HG02610 (cell line): Measurements from ENCODE around the gene EEF1A2.

Source experiments
- ATAC-seq: cut with Tn5 transposase; IDR thresholded peaks from one replicate; pipeline ENCODE4 v1.9.1; 2021; ENCODE audit warnings: mild to moderate bottlenecking, moderate library complexity; ENCODE audit not compliant: unreplicated experiment

EEF1A2 gene

DNA sequence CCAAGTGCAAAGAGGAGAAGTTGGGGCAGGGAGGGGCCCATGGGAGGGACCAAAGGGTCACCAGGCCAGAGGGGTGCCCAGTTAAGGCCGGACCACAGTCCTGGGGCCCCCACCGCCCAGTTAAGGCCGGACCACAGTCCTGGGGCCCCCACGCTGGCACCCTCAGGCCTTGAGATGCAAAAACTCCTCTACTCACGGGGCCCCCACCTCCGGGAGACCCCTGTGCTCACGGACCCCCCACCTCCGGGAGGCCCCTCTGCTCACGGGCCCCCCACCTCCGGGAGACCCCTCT, 43.4 kb downstream of the EEF1A2 start:
- ATAC-seq = no peak

GRCh38 chr20:63454731-63455567, 43.9 kb downstream of the EEF1A2 start:
- ATAC-seq = no peak

DNA sequence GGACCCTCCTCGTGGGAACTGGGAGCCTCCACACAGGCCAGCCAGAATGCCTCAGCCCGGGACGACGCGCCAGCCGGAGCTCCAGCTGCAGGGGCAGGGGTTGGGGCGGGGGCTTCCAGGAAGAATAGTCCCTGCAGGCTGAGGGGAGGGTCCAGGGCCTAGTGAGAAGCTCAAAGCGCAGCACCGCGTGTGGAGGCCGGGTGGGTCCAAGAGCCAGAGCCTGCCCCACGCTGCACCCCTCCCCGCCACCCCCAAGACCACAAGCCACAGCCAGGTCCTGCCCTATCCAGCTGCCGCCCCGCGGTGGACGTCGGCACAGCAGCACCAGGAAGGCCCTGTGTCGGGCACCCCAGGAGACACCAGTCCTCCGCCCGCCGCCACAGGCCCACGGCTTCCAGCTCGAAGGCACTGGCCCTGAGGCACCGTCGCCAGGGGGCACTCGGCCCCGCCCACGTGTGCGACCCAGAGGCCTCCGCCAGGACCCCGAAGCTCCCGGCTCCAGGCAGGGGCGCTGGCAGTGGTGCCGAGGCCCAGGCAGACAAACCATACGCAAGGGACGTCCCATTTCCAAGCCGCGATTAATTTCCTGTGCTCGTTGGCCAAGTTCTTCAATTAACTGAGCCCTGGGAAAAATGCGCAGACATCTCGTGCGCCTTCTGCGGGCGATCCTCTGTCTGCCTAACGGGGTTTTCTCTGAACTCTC, 45.9 kb downstream of the EEF1A2 start:
- ATAC-seq = no peak

DNA sequence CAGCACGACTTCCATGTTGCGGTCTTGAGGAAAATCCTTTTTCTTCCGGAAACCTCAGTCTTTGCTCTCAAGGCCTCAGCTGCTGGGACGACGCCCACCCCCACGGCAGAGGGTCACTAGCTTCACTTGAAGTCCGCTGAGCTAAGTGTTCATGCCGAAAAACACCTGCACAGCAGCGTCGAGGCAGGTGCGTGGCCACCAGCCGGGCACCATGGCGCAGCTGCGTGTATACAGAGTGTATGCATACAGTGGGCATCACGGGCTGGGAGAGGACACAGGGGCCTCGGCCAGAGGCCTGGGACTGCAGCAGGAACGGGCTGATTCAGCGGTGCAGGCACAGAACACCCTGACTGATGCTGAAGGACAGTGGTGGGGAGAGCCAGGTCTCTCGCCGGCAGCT, 46.5 kb downstream of the EEF1A2 start:
- ATAC-seq = no peak

GRCh38 chr20:63451821-63452220, 47.1 kb downstream of the EEF1A2 start:
- ATAC-seq = no peak

DNA sequence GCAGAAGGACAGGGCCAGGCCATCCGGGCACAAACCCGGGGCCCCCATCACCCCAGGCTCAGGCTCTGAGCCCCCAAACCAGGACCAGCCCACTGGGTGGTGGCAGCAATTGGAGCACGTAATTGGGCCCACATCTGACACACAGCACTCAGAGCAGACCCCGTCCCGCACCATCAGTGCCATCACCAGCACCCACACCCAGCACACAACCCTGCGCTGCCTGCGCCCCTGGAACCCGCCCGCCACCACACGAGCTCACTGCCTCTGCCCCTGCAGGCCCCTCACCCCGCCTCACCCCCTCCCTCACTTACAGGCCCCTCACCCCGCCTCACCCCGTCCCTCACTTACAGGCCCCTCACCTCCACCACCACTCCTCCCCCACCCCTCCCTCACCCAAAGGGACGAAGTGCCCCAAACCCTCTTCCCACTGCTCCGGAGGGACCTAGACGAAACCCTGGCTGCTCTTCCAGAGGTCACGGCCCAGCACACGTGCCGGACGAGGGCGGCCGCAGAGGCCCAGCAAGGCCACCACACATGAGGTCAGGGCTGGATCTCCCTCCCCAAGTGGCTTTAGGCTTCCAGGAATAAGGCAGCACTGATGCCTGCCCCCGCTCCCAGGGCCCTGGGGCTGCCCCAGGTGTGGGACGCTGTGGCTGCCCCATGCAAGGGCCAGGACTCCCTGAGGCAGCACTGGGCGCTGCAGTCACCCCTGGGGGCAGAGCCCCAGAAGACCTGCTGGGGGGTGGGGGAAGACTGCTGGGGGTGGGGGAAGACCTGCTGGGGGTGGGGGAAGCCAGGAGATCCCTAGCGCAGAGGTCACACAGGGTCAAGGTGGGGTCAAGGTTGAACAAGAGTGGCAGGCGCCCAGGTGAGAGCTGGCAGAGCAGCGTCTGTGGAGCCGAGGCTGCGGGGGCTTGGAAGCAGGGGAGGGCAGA, 48.8 kb downstream of the EEF1A2 start:
- no peak for ATAC-seq

DNA sequence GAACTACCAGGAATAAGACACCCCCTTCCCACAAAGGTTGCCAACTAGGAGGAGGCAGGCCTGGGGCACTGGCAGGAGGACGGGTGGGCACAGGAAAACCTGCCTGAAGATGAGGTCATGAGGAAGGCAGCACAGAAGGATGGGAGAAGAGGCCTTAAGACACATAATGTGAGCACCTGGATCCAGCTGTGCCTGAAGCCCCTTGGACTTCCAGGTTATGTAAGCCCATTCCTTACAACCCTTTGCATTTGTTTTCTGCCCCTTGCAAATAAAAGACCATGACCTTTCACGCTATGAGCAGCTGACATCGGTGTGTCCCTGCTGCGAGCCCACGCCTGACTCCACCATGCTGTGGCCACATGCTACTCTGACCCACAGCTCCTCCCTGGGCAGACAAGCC, 49.9 kb downstream of the EEF1A2 start:
- no peak for ATAC-seq

DNA sequence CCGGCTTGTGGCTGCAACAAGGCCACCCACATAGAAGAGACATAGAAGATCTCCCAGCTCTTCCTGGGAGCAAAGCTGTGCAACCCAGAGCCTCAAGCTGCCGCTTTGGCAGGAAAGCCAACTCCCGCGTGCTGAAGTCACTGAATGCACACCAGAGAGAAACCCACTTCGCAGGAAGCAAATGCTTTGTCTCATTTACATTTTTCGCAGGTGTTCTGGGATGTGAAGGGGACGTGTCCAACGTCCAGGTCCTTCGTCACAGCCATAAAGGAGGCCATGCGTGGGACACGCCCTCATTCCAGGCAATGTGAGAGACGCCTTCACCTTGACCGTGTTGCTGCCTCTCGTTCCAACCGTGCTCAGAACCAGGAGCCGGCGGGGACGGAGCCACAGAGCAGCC, 50.9 kb downstream of the EEF1A2 start:
- no peak for ATAC-seq

- ATAC-seq = no peak
These were observed 51.6 kb downstream of the EEF1A2 start for GRCh38 chr20:63447320-63447719.

GRCh38 chr20:63446216-63447024, 52.5 kb downstream of the EEF1A2 start:
- ATAC-seq = no peak

- no peak for ATAC-seq
These were observed 53.7 kb downstream of the EEF1A2 start for GRCh38 chr20:63445075-63445734.

- no peak for ATAC-seq
These were observed 54.3 kb downstream of the EEF1A2 start for GRCh38 chr20:63444548-63444947.

GRCh38 chr20:63443606-63444395, 55.1 kb downstream of the EEF1A2 start:
- ATAC-seq = no peak

DNA sequence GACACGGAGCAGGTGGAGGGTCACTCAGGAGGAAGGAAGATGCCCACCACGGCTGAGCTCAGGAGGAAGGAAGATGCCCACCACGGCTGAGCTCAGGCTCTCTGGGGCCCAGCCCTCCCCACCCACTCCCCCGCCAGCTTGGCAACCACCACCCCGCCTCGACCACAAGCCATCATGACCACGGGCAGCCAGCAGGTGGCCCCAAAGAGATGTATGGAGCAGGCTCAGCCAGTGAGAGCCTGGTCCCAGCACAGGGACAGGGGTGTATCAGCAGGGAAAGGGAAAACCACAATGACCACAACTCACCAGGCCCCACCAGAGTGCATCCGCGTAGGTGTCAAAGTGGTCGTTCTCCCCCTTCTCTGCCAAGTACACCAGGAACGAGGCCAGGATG, 56.8 kb downstream of the EEF1A2 start:
- no peak for ATAC-seq

DNA sequence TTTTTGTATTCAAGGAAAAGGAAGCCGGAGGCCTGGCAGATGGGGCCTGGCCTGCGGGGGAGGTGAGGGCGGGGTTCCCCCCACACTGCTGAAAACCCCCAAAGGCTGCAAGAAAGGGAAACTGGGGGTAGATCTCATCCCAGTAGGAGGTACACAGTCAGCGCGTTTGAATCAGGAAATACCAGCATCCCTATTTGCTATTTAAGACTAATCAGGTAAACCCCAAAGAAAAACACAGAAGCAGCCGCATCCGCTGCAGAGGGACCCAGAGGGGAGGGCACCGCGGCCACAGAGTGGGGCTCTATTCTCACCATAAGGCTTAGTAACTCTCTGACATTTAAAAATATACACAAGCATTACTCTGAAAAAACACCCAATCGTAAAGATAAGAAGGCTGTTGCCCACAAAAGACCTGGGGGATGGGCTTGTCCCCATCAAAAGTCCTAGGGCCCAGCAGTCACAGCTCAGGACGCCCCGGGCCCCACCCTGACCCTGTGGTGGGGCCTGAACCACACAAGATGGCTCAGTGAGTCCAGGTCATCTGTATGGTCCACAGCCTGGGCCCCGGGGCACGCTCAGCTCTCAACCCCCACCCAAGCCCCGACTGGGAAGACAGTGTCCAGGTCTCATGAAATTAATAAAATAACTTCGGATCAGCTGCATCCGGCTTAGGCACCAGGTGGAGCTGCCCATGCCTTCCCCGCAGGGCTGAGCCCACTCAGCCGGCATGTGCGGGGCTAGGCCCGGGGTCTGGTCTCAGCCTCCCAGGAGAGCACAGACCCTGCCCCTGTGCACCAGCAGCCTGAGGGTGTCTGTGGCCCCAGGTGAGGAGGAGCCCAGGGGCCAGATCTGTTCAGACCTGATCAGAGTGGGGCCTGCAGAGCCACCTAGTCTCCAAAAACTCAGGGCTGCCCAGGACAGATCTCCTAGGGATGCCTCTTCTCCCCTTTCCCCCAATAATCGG, 57.5 kb downstream of the EEF1A2 start:
- peak; percentile 47 for ATAC-seq

- ATAC-seq = no peak
These were observed 58.4 kb downstream of the EEF1A2 start for GRCh38 chr20:63440366-63440955.

DNA sequence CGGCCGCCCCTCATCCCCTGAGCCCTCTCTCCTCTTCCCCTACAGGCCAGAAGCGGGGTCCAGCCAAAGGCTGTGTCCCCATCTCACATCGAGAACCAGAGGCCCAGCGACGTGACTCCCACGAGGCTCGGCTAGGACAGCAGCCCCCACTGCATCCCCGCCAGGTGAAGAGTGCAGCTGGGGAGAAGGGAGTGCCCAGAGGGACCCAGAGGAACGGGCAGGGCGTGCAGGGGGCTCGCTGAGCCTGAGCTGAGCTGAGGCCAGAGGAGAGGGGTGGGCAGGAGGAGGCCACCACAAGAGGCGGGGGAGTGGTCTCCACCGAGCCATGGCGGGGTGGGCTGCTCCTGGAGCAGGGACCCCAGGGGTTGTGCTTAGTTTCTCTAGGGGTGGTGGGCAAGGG, 59.0 kb downstream of the EEF1A2 start:
- no peak for ATAC-seq

DNA sequence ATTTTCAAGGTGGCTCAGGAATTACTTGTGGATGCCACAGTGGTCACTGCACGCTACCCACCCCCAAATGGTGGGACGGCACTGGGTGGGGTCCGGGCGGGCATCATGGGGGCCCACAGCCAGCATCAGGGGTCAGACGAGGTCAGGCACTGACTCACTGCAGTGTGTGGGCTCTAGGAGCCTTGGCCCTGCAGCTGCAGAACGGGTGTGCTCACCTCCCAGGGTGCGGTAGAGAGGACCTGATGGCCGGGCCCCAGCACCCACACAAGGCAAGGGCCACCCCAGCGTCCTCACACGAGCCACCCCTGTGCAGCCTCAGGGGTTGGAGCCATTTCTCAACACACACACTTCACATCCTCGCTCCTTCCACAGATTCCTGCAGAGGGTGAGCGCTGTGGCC, 60.8 kb downstream of the EEF1A2 start:
- ATAC-seq = no peak
